Measurements from ENCODE around the gene DYNC1LI1. TPM values are rescaled to one million over a fixed set of nuclear protein-coding genes. Genes with fewer than 3 reads are reported as not detected.
"Not testable (repeated sequence)": the region's sequence is repeated elsewhere in the genome, so short reads cannot be mapped to it uniquely, and the experiment has no call there.

Gene DYNC1LI1
- total RNA-seq, 4 donors from 2014 or later: 60.4 to 64.3 (median 62.8) TPM

DNA sequence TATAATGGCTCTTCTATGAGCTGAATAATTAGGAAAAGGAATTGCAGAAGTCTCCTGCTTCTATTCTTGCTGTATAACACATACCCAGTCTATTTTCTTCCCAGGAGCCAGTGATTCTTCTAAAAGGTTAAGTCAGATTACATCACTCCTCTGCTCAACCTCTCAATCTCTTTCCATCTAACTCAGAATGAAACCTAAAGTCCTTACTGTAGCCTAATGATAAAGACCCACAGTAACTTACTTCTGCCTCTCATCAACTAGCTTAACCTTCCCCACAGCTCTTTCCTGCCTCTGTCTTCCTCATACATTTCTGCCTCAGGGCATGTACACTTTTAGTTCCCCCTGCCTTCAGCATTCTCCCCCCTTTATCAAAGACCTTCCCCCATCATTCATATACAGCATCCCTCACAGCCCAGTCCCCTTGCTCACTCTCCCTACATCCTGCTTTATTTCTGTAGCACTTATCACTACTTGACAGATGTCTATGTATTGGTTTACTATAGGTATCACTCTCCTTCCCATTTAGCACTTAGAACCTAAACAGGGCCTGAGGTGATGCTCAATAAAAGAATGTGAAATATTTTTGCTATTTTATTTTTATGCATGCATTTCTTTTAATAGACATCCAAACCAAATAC lies 39.5 kb downstream of the DYNC1LI1 start:
- TF ChIP-seq POLR2A (IDR thresholded peaks at IDR 0.05): no peak
- TF ChIP-seq, protein P1, sequence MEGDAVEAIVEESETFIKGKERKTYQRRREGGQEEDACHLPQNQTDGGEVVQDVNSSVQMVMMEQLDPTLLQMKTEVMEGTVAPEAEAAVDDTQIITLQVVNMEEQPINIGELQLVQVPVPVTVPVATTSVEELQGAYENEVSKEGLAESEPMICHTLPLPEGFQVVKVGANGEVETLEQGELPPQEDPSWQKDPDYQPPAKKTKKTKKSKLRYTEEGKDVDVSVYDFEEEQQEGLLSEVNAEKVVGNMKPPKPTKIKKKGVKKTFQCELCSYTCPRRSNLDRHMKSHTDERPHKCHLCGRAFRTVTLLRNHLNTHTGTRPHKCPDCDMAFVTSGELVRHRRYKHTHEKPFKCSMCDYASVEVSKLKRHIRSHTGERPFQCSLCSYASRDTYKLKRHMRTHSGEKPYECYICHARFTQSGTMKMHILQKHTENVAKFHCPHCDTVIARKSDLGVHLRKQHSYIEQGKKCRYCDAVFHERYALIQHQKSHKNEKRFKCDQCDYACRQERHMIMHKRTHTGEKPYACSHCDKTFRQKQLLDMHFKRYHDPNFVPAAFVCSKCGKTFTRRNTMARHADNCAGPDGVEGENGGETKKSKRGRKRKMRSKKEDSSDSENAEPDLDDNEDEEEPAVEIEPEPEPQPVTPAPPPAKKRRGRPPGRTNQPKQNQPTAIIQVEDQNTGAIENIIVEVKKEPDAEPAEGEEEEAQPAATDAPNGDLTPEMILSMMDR (IDR thresholded peaks at IDR 0.05): no peak
- intact Hi-C loops (cut with DNase I; ENCODE audit: low total_unique reads): no loop called here

DNA sequence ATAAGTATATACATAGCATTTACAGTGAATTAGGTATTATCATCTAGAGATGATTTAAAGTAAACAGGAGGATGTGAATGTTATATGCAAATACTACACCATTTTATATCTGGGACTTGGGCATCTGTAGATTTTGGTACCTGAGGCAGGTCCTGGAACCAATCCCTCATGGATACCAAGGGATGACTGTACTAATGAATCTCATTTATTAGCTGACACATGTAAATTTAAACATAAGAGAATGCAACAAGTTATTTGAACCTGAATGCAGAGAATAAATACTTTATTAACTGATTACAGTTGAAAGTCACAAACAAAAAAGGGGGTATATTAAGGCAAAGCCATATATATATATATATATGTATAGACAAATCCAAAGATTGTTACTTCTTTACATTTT lies 44.9 kb downstream of the DYNC1LI1 start:
- TF ChIP-seq, protein P1 (IDR thresholded peaks at IDR 0.05): no peak
- no peak for TF ChIP-seq POLR2A (IDR thresholded peaks at IDR 0.05)
- intact Hi-C loops (cut with DNase I; ENCODE audit: low total_unique reads): no loop called here
- DNase-seq (ENCODE audit: low spot score in 2 of 2): no peak
- H3K4me3 ChIP-seq (ENCODE audit: low read depth, poor library complexity, severe bottlenecking): no peak overlapping the region

More for the DNA sequence above, 39.5 kb downstream of the DYNC1LI1 start:
- DNase-seq (ENCODE audit: low spot score in 2 of 2): no peak
- H3K4me3 ChIP-seq (ENCODE audit: low read depth, poor library complexity, severe bottlenecking): no peak overlapping the region

DNA sequence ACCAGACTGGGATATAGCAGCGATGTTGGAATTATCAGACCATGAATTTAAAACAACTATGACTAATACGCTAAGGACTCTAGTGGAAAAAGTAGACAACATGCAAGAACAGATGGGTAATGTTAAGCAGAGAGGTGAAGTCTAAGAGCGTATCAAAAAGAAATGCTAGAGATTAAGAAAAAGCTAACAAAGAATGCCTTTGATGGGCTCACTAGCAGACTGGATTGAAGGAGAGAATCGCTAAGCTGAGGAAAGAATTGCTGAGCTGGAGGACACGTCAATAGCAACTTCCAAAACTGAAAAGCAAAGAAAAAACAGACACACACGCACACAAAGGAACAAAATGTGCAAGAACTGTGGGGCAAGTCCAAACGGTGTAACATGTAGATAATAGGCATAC lies 48.0 kb downstream of the DYNC1LI1 start:
- intact Hi-C loops (cut with DNase I; ENCODE audit: low total_unique reads): no loop called here

DNA sequence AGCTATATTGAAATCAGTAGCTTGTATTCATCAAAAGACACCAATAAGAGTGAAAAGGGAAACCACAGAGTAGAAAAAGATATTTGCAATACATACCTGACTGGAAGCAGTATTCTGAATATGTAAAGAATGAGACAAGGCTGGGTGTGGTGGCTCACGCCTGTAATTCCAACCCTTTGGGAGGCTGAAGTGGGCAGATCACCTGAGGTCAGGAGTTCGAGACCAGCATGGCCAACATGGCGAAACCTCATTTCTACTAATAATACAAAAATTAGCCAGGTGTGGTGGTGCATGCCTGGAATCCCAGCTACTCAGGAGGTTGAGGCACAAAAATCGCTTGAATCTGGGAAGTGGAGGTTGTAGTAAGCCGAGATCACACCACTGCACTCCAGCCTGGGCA lies 51.7 kb downstream of the DYNC1LI1 start:
- 91 to 96% methylated on average over 5 of the region's 5 CpGs for WGBS, 2 donors
- H3K4me3 ChIP-seq (ENCODE audit: low read depth, poor library complexity, severe bottlenecking); DNase-seq (ENCODE audit: low spot score in 2 of 2); intact Hi-C loops (cut with DNase I; ENCODE audit: low total_unique reads): not testable (repeated sequence)

More for the DNA sequence above, 48.0 kb downstream of the DYNC1LI1 start:
- H3K4me3 ChIP-seq (ENCODE audit: low read depth, poor library complexity, severe bottlenecking): no peak overlapping the region
- no peak for DNase-seq (ENCODE audit: low spot score in 2 of 2)
- TF ChIP-seq POLR2A (IDR thresholded peaks at IDR 0.05): no peak
- TF ChIP-seq, protein P1 (IDR thresholded peaks at IDR 0.05): no peak
- 72 to 80% methylated on average over 7 of the region's 7 CpGs for WGBS, 2 donors

DNA sequence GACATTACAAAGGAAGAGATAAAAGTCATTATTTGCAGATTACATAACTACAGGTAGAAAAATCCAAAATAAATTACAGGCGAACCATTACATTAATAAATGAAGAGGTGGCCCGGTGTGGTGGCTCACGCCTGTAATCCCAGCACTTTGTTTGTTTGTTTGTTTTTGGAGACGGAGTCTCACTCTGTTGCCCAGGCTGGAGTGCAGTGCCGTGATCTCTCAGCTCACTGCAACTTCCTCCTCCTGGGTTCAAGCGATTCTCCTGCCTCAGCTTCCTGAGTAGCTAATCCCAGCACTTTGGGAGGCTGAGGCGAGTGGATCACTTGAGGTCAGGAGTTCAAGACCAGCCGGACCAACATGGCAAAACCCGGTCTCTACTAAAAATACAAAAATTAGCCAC lies 53.9 kb downstream of the DYNC1LI1 start:
- intact Hi-C loops (cut with DNase I; ENCODE audit: low total_unique reads): not testable (repeated sequence)

DNA sequence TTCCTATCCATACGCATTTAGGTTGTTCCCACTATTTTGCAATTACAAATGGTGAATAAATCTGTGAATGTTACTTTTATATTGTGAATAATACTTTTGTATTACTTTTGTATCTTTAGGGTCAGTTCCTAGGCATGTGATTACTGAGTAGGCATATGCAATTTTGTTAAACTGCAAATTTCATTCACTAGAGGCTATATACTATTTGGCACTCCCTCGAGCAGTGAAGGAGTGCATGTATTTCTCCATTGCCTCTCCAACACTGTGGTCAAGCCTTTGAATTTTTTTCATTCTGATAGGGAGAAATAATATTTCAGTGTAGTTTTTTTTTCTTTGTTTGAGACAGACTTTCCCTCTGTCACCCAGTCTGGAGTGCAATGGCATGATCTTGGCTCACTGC lies 59.7 kb downstream of the DYNC1LI1 start:
- no peak for DNase-seq (ENCODE audit: low spot score in 2 of 2)
- WGBS, 2 donors: 84 to 85% methylated on average over 2 of the region's 2 CpGs
- intact Hi-C loops (cut with DNase I; ENCODE audit: low total_unique reads): loop anchor here (5.0 kb wide), 1 partner anchor 151 kb away; no protein-coding TSS in a partner anchor
- H3K4me3 ChIP-seq (ENCODE audit: low read depth, poor library complexity, severe bottlenecking): no peak overlapping the region
- TF ChIP-seq POLR2A (IDR thresholded peaks at IDR 0.05): no peak
- TF ChIP-seq, protein P1 (IDR thresholded peaks at IDR 0.05): no peak

More for the DNA sequence above, 53.9 kb downstream of the DYNC1LI1 start:
- not testable (repeated sequence) for DNase-seq (ENCODE audit: low spot score in 2 of 2); H3K4me3 ChIP-seq (ENCODE audit: low read depth, poor library complexity, severe bottlenecking)
- 84 to 88% methylated on average over 9 of the region's 9 CpGs for WGBS, 2 donors

Measured in lower leg skin (tissue), 4 donors.